Measurements from ENCODE around the gene NTRK2. TPM values are rescaled to one million over a fixed set of nuclear protein-coding genes. Genes with fewer than 3 reads are reported as not detected.

Gene NTRK2
- total RNA-seq, 4 donors from 2014 or later, result 9.5 to 19.5 (median 12.3) TPM

DNA sequence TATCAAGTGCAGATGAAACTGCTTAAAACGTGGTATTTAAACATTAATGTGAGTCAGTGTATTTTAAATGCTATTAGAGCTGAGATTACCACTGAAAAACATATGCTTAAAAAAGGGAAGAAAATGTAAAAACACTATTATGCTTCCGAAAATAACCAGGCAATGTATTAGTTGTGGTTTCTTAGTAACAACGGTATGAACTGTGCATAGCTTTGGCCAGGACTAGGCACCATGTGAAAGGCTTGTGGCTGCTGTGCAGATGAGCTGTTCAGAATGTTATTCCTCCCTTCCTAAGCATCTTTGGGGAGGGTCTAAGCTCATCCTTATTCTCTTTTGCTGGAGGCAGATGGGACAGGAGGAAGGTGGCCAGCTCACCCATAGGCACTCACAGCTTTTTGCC is 84.9 kb downstream of the NTRK2 start:
- H3K27ac ChIP-seq, result no peak overlapping the region
- WGBS, result 53% methylated on average over 3 of the region's 3 CpGs
- no peak overlapping the region for H3K4me3 ChIP-seq
- H3K36me3 ChIP-seq, result no peaks in the 10 kb centered on the region
- peaks cover 57% of the 10 kb centered on the region for H3K4me1 ChIP-seq
- no peak for TF ChIP-seq POLR2AphosphoS5 (IDR thresholded peaks at IDR 0.05)
- no peak for TF ChIP-seq EP300 (IDR thresholded peaks at IDR 0.05)
- TF ChIP-seq POLR2A (IDR thresholded peaks at IDR 0.05), result no peak
- TF ChIP-seq, protein P1, sequence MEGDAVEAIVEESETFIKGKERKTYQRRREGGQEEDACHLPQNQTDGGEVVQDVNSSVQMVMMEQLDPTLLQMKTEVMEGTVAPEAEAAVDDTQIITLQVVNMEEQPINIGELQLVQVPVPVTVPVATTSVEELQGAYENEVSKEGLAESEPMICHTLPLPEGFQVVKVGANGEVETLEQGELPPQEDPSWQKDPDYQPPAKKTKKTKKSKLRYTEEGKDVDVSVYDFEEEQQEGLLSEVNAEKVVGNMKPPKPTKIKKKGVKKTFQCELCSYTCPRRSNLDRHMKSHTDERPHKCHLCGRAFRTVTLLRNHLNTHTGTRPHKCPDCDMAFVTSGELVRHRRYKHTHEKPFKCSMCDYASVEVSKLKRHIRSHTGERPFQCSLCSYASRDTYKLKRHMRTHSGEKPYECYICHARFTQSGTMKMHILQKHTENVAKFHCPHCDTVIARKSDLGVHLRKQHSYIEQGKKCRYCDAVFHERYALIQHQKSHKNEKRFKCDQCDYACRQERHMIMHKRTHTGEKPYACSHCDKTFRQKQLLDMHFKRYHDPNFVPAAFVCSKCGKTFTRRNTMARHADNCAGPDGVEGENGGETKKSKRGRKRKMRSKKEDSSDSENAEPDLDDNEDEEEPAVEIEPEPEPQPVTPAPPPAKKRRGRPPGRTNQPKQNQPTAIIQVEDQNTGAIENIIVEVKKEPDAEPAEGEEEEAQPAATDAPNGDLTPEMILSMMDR (IDR thresholded peaks at IDR 0.05), result no peak
- no peak for DNase-seq (ENCODE audit: low spot score in 2 of 2)
- no peaks in the 10 kb centered on the region for H3K9me3 ChIP-seq
- no peaks in the 10 kb centered on the region for H3K27me3 ChIP-seq

DNA sequence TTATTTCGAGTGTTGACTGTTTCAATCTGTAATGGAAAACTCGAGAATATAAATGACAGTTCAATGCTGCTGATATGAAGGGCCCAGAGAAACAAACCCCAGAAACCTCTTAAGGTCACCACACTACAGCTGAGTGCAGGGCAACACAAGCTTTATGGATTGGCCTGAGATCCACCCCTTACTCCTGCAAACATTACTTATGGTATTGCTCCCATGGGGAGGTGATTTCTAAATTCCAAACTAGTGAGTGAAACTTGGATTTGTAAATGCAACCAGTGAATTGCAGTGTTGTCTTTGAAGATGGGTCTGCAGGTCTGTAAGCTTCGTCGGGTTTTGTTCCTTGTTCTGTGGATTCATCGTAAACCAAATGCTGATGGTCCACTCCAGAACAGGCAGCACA is 85.4 kb downstream of the NTRK2 start:
- no peak for TF ChIP-seq POLR2AphosphoS5 (IDR thresholded peaks at IDR 0.05)
- no peak for TF ChIP-seq POLR2A (IDR thresholded peaks at IDR 0.05)
- TF ChIP-seq, protein P1 (IDR thresholded peaks at IDR 0.05), result no peak
- TF ChIP-seq EP300 (IDR thresholded peaks at IDR 0.05), result no peak
- Histone ChIP-seq H3K4me1 (peaks cover 55% of the 10 kb centered on the region), H3K27me3 (no peaks in the 10 kb centered on the region), H3K4me3 (no peak overlapping the region), H3K36me3 (no peaks in the 10 kb centered on the region), H3K9me3 (no peaks in the 10 kb centered on the region), H3K27ac (no peak overlapping the region)
- no peak for DNase-seq (ENCODE audit: low spot score in 2 of 2)
- 93% methylated on average over 5 of the region's 5 CpGs for WGBS

DNA sequence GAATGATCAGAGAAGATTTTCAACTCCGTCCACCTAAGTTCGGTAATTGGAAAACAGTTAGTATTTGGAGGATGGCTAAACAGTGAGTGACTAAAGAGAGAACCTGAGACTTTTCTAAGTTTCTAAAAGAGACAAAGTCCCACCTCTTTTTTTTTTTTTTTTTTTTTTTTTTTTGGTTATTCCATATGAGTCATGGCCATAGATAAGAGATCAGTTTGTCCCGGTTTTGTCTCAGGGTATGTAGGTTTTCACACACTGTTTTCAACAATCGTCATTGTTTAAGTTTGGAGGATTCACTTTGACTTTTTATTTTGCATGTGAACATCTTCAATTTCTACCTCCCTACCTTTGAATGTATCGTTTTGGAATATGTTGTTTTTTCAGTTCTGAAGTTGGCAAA is 85.9 kb downstream of the NTRK2 start:
- WGBS, result 80% methylated on average over 5 of the region's 5 CpGs

DNA sequence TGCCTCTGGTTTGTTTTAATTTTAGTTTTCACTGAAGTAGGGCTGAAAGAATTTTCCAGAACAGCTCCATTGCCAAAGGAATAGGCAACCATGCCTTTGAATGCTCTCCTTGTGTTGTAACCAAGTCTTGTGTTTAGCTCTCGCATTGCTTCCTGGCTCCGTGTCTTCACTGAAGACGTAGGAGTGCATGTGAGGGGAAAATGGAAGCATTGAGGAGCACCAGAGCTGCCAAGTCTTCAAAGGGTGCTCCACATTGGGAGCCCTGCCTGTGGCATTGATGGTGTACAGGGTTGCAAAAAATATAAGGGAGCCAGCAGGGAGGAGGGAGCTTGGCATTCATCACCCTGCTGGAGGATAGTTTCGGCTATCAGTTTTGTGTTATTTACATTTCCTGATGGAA is 86.6 kb downstream of the NTRK2 start:
- no peaks in the 10 kb centered on the region for H3K27me3 ChIP-seq
- peaks cover 45% of the 10 kb centered on the region for H3K4me1 ChIP-seq
- no peaks in the 10 kb centered on the region for H3K36me3 ChIP-seq
- no peak overlapping the region for H3K27ac ChIP-seq
- H3K4me3 ChIP-seq, result no peak overlapping the region
- TF ChIP-seq EP300 (IDR thresholded peaks at IDR 0.05) (no peak), POLR2A (IDR thresholded peaks at IDR 0.05) (no peak), POLR2AphosphoS5 (IDR thresholded peaks at IDR 0.05) (no peak)
- TF ChIP-seq, protein P1 (IDR thresholded peaks at IDR 0.05), result no peak
- no peak for DNase-seq (ENCODE audit: low spot score in 2 of 2)
- WGBS, result 71% methylated on average over 4 of the region's 4 CpGs
- no peaks in the 10 kb centered on the region for H3K9me3 ChIP-seq

More for the DNA sequence above, 85.9 kb downstream of the NTRK2 start:
- Histone ChIP-seq H3K36me3 (no peaks in the 10 kb centered on the region), H3K4me1 (peaks cover 50% of the 10 kb centered on the region), H3K4me3 (no peak overlapping the region), H3K27me3 (no peaks in the 10 kb centered on the region), H3K9me3 (no peaks in the 10 kb centered on the region), H3K27ac (no peak overlapping the region)
- TF ChIP-seq POLR2AphosphoS5 (IDR thresholded peaks at IDR 0.05) (no peak), POLR2A (IDR thresholded peaks at IDR 0.05) (no peak), EP300 (IDR thresholded peaks at IDR 0.05) (no peak)
- TF ChIP-seq, protein P1 (IDR thresholded peaks at IDR 0.05), result no peak
- DNase-seq (ENCODE audit: low spot score in 2 of 2), result no peak

DNA sequence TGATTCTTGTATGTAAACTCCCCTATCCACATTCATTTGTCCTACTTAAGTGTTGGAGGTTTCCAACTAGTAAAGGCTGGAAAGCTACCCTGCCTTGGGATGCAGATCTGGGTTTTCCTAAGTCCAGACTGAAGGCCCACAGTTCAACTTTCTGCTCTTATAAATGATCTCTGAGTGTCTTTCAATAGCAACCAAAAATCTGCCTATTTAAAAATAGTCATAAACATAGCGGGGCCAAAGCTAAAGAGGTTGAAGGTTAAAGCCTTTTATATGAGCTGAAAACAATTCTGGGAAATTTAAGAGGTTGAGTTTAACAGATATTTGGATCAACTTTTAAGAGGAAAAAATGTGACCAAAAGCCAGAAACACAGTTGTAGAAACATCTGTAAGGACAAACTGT is 87.2 kb downstream of the NTRK2 start:
- Histone ChIP-seq H3K27me3 (no peaks in the 10 kb centered on the region), H3K4me3 (no peak overlapping the region), H3K27ac (no peak overlapping the region), H3K4me1 (peaks cover 39% of the 10 kb centered on the region), H3K36me3 (no peaks in the 10 kb centered on the region), H3K9me3 (no peaks in the 10 kb centered on the region)
- DNase-seq (ENCODE audit: low spot score in 2 of 2), result no peak
- WGBS, result 56% methylated on average over 1 of the region's 1 CpG
- TF ChIP-seq, protein P1 (IDR thresholded peaks at IDR 0.05), result no peak
- TF ChIP-seq EP300 (IDR thresholded peaks at IDR 0.05) (no peak), POLR2A (IDR thresholded peaks at IDR 0.05) (no peak), POLR2AphosphoS5 (IDR thresholded peaks at IDR 0.05) (no peak)

Data from suprapubic skin (tissue), 4 donors.